ENCODE results near the gene ZNF677.
"Not testable (repeated sequence)": the region's sequence is repeated elsewhere in the genome, so short reads cannot be mapped to it uniquely, and the experiment has no call there.

Gene ZNF677

DNA sequence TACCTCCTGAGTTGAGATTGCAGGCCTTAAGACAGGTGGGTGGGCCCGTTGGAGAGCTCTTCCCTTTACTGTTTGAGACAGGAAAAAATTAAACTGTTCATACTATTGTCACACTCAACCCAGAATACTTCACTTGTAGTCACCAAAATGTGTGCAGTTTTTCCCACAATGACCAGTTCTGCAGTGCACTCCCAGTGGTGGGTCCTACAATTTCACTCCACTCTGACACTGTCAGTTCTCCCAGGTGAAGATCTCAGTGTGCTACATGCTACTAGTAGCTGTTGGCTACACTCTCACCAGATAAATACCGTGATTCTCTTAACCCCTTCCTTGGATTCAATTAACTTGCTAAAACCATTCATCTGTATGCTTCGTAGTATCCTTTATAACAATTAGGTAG lies 64.4 kb downstream of the ZNF677 start:
- no peak overlapping the region for H3K4me3 ChIP-seq (IDR thresholded peaks at IDR 0.05; ENCODE audit: insufficient read depth, low read depth, low read length)
- no peak overlapping the region for H2AFZ ChIP-seq (ENCODE audit: low read depth)
- no peaks in the 10 kb centered on the region for H3K4me1 ChIP-seq (ENCODE audit: low read depth, poor library complexity, severe bottlenecking)
- TF ChIP-seq CTCF (conservative IDR thresholded peaks at IDR 0.05; ENCODE audit: low read depth, low read length): no peak
- H3K36me3 ChIP-seq (ENCODE audit: insufficient read depth): no peaks in the 10 kb centered on the region
- no peak overlapping the region for H3K9ac ChIP-seq
- H3K4me2 ChIP-seq: no peak overlapping the region
- no peaks in the 10 kb centered on the region for H4K20me1 ChIP-seq (ENCODE audit: insufficient read depth)
- no peaks in the 10 kb centered on the region for H3K27me3 ChIP-seq (ENCODE audit: insufficient read depth, low read depth)
- no peaks in the 10 kb centered on the region for H3K79me2 ChIP-seq (ENCODE audit: insufficient read depth, low read depth)
- H3K27ac ChIP-seq: no peak overlapping the region

- H3K36me3 ChIP-seq (ENCODE audit: insufficient read depth); H3K79me2 ChIP-seq (ENCODE audit: insufficient read depth, low read depth); H3K4me1 ChIP-seq (ENCODE audit: low read depth, poor library complexity, severe bottlenecking); H2AFZ ChIP-seq (ENCODE audit: low read depth); H3K4me3 ChIP-seq (IDR thresholded peaks at IDR 0.05; ENCODE audit: insufficient read depth, low read depth, low read length); H3K27ac ChIP-seq; H4K20me1 ChIP-seq (ENCODE audit: insufficient read depth); H3K9ac ChIP-seq; H3K27me3 ChIP-seq (ENCODE audit: insufficient read depth, low read depth); H3K4me2 ChIP-seq: not testable (repeated sequence)
Measured at GRCh38 chr19:53189691-53190198, 64.9 kb downstream of the ZNF677 start.
